Activated CD4-positive, alpha-beta T cell treated with anti-CD3 and anti-CD28 coated beads for 36 hours (primary cell): ENCODE measurements around the gene ARF3. TPM values are rescaled to one million over a fixed set of nuclear protein-coding genes. Genes with fewer than 3 reads are reported as not detected.

ENCODE experiments used
- ATAC-seq: fragments of 200-7000 bp; cut with Tn5 transposase; one replicate; pipeline ENCODE4 v1.10.0; 2021; ENCODE audit warnings: mild to moderate bottlenecking, moderate library complexity
- CTCF ChIA-PET: fragments of 350-600 bp; sonication (Branson Sonifier 250); formaldehyde crosslinking; loops from one replicate; lab custom pipeline; 2021; ENCODE audit warnings: antibody characterized with exemption; lab: Charles Lee
- POLR2A ChIA-PET: fragments of 350-600 bp; sonication (Branson Sonifier 250); formaldehyde crosslinking; loops from one replicate; lab custom pipeline; 2021; ENCODE audit warnings: antibody characterized with exemption, inconsistent platforms; lab: Charles Lee
- DNase-seq: peaks from one replicate; pipeline ENCODE4 v3.0.0-alpha.2; 2020
- H3K27ac Mint-ChIP-seq: one replicate; pipeline ENCODE4 v1.8.0; 2021; ENCODE audit warnings: mixed read lengths
- H3K27me3 Mint-ChIP-seq: one replicate; pipeline ENCODE4 v1.8.0; 2021; ENCODE audit warnings: mixed read lengths
- H3K36me3 Mint-ChIP-seq: one replicate; pipeline ENCODE4 v1.8.0; 2021; ENCODE audit warnings: low read depth, mixed read lengths
- H3K4me1 Mint-ChIP-seq: one replicate; pipeline ENCODE4 v1.8.0; 2021; ENCODE audit warnings: mixed read lengths
- H3K4me3 Mint-ChIP-seq: one replicate; pipeline ENCODE4 v1.8.0; 2021; ENCODE audit warnings: mild to moderate bottlenecking, moderate library complexity, mixed read lengths
- H3K9me3 Mint-ChIP-seq: one replicate; pipeline ENCODE4 v1.8.0; 2021; ENCODE audit warnings: low read depth, mixed read lengths
- intact Hi-C, 2 experiments: fragments of 100-400 bp; cut with DNase I in 1 of 2; cut with micrococcal nuclease in 1 of 2; formaldehyde crosslinking; loops; one replicate each; pipeline versions ENCODE4 v1.14.2 to v1.15.1; 2022 to 2024; cut with DNase I, micrococcal nuclease
- total RNA-seq, 2 experiments: library from RNA; stranded (reverse); gene quantifications; one replicate each; pipeline ENCODE4 v1.2.3, GENCODE V29; 2021

Gene ARF3
- total RNA-seq, 2 experiments from 2014 or later, result 84.7 to 96.1 TPM

DNA sequence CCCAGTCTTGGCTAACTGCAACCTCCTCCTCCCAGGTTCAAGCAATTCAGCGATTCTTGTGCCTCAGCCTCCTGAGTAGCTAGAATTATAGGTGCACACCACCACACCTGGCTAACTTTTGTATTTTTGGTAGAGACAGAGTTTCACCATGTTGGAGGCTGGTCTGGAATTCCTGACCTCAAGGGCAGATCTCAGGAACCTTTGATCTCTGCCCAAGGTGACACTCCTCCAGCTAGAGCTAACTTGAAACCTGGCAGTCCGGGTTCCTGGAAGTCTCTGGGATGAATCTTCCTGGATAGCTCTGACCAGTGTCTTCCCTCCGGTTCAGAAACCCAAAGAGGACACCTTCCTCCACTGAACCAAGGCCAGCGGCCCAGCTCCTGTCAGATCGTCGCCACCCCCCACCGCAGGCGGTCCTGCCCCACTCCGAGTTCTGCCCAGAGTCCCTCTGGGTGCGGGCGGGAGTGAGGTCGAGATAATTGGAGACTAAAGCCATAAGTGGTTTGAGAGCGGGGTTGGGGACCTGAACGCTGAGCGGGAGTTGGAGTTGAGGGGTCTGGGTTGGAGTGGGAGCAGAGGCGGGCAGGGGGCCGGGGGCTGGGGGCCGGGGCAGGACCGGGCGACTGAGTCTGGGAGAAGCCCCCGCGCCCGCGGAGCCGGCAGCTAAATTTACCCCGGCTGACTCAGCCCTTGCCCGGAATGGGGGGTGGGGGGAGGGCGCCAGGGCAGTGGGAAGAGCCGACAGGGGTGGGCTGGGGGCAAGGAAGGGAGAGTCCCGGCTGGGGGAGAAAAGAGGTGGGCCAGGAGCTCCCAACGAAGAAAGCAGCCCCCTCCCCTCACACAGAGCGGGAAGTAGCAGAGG is 37.2 kb upstream of the ARF3 start:
- CTCF ChIA-PET, result interaction anchor here (0.5 to 13.4 kb wide), 7 partner anchors 11 to 141 kb away, joined by 3 to 246 read pairs (median 4); partner anchors contain the start of genes RHEBL1 and WNT1
- Mint-ChIP-seq H3K4me3 (no peak overlapping the region), H3K27ac (no peak overlapping the region), H3K4me1 (peaks cover 18% of the 10 kb centered on the region), H3K27me3 (peaks cover 52% of the 10 kb centered on the region), H3K9me3 (no peaks in the 10 kb centered on the region), H3K36me3 (no peaks in the 10 kb centered on the region)
- ATAC-seq (no peak), DNase-seq (no peak)
- intact Hi-C loops, result loop anchor here (1.0 to 5.0 kb wide), 6 partner anchors 14 to 243 kb away; partner anchors contain the start of genes DDX23 (in 2 of the 2) and DHH (in 1 of the 2)
- POLR2A ChIA-PET, result no interaction called here

DNA sequence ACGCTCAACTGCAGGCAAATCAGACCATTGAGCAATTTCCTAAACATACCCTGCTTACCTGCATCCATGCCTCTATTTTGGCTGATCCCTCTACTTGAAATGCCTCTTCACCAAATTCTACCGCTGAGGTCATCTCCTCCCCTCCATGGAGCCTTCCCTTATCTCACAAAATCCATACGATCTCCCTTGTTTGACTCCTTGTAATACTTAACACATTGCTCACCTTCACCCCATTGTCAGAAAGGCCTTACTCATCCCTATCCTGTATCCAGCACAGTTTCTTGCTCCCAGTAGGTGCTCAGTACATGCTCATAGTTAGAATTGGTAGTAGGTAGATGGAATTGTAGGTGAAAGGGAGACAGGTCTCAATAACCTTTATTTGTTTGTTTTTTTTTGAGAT is 36.5 kb upstream of the ARF3 start:
- ChIA-PET POLR2A (interaction anchor here (1.4 kb wide), 1 partner anchor 10 kb away, joined by 3 read pairs; no protein-coding TSS in a partner anchor), CTCF (interaction anchor here (0.7 to 13.4 kb wide), 9 partner anchors 11 to 143 kb away, joined by 3 to 246 read pairs (median 5); partner anchors contain the start of genes RHEBL1 and WNT1)
- Mint-ChIP-seq H3K36me3 (no peaks in the 10 kb centered on the region), H3K27ac (no peak overlapping the region), H3K4me3 (no peak overlapping the region), H3K4me1 (peaks cover 14% of the 10 kb centered on the region), H3K27me3 (peaks cover 55% of the 10 kb centered on the region), H3K9me3 (no peaks in the 10 kb centered on the region)
- no peak for ATAC-seq
- intact Hi-C loops, result no loop called here
- DNase-seq, result no peak

DNA sequence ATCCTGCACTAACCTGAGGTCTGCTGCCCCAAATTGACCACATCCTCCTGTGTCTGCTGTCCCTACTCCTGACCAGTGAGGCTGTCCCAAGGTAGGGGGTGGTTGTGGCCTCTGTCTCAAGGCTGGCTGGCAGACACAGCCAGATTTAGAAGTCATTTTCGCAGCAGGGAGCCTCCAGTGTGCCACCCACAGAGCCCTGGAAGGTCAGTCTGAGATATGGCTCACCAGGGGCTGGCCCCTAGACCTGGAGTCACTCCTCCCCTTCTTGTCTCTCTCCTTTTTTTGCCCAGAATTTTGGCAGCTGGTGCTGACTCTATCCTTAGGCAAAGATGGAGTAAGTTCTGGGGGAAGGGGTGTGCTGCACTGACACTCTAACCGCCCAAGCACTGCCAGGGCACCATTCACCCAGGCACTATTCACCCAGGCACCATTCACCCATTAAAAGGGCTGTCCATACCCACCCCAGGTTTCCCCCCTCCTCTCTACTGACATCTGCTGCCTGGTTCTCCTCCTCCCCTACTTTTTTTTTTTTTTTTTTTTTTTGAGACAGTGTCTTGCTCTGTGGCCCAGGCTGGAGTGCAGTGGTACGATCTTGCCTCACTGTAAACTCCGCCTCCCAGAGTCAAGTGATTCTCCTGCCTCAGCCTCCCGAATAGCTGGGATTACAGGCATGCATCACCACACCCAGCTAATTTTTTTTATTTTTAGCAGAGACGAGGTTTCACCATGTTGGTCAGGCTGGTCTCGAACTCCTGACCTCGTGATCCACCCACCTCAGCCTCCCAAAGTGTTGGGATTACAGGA is 34.2 kb upstream of the ARF3 start:
- DNase-seq (no peak), ATAC-seq (no peak)
- peaks cover 55% of the 10 kb centered on the region for H3K27me3 Mint-ChIP-seq
- no peak overlapping the region for H3K4me3 Mint-ChIP-seq
- peaks cover 6% of the 10 kb centered on the region for H3K4me1 Mint-ChIP-seq
- intact Hi-C loops, result no loop called here
- no peaks in the 10 kb centered on the region for H3K9me3 Mint-ChIP-seq
- H3K27ac Mint-ChIP-seq, result no peak overlapping the region
- no peaks in the 10 kb centered on the region for H3K36me3 Mint-ChIP-seq
- CTCF ChIA-PET, result interaction anchor here (0.5 to 13.4 kb wide), 6 partner anchors 8 to 1086 kb away, joined by 3 to 246 read pairs (median 4); partner anchors contain the start of gene WNT1
- POLR2A ChIA-PET, result no interaction called here

DNA sequence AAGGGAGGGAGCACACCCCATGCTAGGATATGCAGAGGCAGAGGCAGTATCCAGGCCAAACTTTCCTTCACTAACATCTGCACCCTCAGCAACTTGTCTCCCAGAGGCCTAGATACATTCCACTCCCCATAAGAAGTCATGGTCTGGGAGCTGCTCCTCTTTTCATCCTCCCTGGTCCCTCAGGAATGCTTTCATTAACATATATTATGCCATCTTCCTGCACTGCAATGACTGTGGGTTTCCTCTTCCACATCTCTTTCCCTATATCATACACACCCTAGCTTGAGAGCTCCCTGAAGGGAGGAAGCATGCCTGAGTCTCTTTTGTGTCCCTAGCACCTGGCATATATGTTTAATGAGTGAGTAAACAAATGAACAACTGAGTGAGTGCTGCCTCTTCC is 33.3 kb upstream of the ARF3 start:
- Mint-ChIP-seq H3K4me3 (no peak overlapping the region), H3K27me3 (peaks cover 49% of the 10 kb centered on the region), H3K27ac (no peak overlapping the region), H3K36me3 (no peaks in the 10 kb centered on the region), H3K4me1 (peaks cover 6% of the 10 kb centered on the region), H3K9me3 (no peaks in the 10 kb centered on the region)
- CTCF ChIA-PET, result interaction anchor here (1.0 kb wide), 1 partner anchor 64 kb away, joined by 3 read pairs; no protein-coding TSS in a partner anchor
- intact Hi-C loops, result no loop called here
- POLR2A ChIA-PET, result interaction anchor here (0.6 kb wide), 1 partner anchor 281 kb away, joined by 4 read pairs; no protein-coding TSS in a partner anchor
- ATAC-seq, result no peak
- DNase-seq, result no peak

DNA sequence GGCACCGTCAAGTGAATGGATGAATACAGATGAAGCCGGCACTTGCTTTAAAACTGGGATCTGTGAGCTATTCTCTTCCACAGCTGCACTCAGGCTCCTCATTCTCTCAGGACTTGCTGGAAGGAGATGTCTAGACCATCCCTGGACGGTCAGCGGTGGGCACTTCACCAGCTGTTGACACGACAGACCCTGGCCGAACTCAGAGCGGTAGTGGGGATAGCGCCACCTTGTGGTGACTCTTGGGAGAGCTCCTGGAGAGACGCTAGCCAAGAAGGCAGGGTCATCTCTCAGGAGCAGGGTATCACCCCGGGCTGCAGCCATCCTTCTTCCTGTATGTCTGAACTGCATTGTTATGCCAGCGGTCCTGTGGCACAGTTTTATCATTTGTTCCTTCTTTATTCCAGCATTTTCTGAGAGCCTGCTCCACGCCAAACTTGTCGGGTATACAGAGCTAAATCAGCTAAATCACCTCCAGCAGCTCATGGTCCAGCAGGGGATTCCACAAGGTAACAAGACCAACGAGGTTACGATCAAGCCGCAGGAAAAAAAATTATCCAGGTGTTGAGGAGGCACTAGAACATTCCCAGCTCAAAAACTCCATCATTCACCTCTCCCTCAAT is 30.9 kb upstream of the ARF3 start:
- Mint-ChIP-seq H3K4me1 (no peaks in the 10 kb centered on the region), H3K27ac (no peak overlapping the region), H3K27me3 (peaks cover 41% of the 10 kb centered on the region), H3K36me3 (no peaks in the 10 kb centered on the region), H3K4me3 (no peak overlapping the region), H3K9me3 (no peaks in the 10 kb centered on the region)
- ChIA-PET POLR2A (interaction anchor here (0.6 to 1.2 kb wide), 5 partner anchors 32 to 149 kb away, joined by 3 to 5 read pairs (median 3); no protein-coding TSS in a partner anchor), CTCF (interaction anchor here (0.6 to 13.1 kb wide), 67 partner anchors 9 to 1246 kb away, joined by 3 to 246 read pairs (median 4); partner anchors contain the start of genes ARF3, DDN, DDX23 and DHH)
- DNase-seq, result peak; percentile 89
- intact Hi-C loops, result loop anchor here (1.0 to 2.0 kb wide), 4 partner anchors 13 to 135 kb away; partner anchors contain the start of gene FKBP11 (in 1 of the 2)
- peak; percentile 85 for ATAC-seq

DNA sequence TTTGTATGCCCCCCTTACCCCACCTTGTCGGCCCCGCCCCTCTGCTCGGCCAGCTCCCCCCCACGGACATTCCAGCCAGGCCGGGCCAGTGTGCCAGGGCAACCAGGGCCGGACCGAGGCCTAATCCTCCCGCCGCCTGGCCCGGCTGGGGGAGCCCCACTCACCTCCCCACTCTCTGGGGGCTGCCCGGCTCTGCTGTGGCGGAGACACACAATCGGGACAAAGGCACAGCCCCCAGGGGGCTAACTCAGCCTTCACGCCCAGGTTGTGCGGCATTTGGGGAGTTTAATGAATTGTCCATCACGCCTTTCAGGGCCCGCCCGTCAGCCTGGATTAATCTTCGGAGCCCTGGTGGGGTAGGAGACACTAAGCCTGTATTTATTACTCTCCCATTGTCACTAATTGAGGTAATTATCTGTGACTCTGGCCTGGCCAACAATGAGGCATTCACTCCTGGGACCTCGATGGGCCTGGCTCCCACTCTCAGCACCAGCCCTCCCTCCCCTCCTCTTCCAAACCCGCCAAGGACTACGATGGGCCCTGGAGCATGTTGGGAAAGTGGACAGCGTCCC is 29.5 kb upstream of the ARF3 start:
- ChIA-PET CTCF (interaction anchor here (0.6 to 13.1 kb wide), 10 partner anchors 9 to 284 kb away, joined by 3 to 246 read pairs (median 10); partner anchors contain the start of genes DDN, WNT1 and WNT10B), POLR2A (no interaction called here)
- intact Hi-C loops, result no loop called here
- Mint-ChIP-seq H3K36me3 (no peaks in the 10 kb centered on the region), H3K4me3 (no peak overlapping the region), H3K27ac (no peak overlapping the region), H3K4me1 (peaks cover 6% of the 10 kb centered on the region), H3K27me3 (peaks cover 49% of the 10 kb centered on the region), H3K9me3 (no peaks in the 10 kb centered on the region)
- DNase-seq (no peak), ATAC-seq (no peak)

DNA sequence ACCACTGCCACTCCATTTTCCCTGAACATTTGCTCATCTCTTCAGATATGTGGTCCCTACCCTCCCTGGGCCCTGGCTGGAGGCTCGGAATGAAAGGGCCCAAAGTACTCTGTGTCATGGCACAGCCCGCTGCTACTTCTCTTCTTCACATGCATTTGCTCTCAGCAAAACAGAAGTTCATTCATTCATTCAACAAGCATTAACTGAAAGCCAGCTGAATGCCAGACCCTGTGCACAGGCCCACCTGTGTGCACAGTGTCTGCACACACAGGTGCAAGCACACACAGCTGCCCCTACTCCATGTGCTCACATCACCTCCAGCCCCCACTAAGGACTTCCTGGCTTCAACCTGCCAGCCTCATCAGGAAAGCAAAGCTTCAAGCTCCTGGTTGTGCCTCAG is 28.6 kb upstream of the ARF3 start:
- intact Hi-C loops, result no loop called here
- no peaks in the 10 kb centered on the region for H3K36me3 Mint-ChIP-seq
- ATAC-seq (no peak), DNase-seq (no peak)
- ChIA-PET POLR2A (no interaction called here), CTCF (interaction anchor here (0.6 to 13.1 kb wide), 3 partner anchors 12 to 1146 kb away, joined by 3 to 246 read pairs (median 3); partner anchors contain the start of gene DDN)
- H3K9me3 Mint-ChIP-seq, result no peaks in the 10 kb centered on the region
- H3K27ac Mint-ChIP-seq, result no peak overlapping the region
- H3K27me3 Mint-ChIP-seq, result peaks cover 56% of the 10 kb centered on the region
- no peak overlapping the region for H3K4me3 Mint-ChIP-seq
- peaks cover 14% of the 10 kb centered on the region for H3K4me1 Mint-ChIP-seq

DNA sequence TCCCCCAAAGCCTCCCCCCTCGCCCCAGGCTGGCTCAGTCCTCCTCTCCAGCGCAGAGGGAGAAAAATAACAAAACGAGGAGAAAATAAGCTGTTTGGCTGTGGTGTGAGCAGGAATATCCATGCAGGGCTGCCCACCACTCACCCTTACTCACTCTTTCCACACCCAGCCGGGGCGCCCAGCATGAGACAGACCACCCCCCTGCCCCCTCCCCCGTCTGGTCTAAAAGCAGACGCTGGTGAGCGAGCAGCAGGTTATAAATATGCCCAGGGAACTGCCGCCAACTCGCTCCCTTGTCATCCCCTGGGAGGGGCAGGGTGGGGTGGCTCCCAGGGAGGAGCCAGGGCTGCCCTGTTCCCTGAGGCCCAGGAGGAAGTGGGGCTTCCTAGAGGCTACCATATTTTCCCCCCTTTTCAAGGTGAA is 28.2 kb upstream of the ARF3 start:
- intact Hi-C loops, result no loop called here
- H3K27me3 Mint-ChIP-seq, result peaks cover 56% of the 10 kb centered on the region
- no peak overlapping the region for H3K27ac Mint-ChIP-seq
- H3K4me1 Mint-ChIP-seq, result peaks cover 18% of the 10 kb centered on the region
- POLR2A ChIA-PET, result no interaction called here
- H3K9me3 Mint-ChIP-seq, result no peaks in the 10 kb centered on the region
- ATAC-seq (no peak), DNase-seq (no peak)
- H3K4me3 Mint-ChIP-seq, result no peak overlapping the region
- no peaks in the 10 kb centered on the region for H3K36me3 Mint-ChIP-seq
- CTCF ChIA-PET, result interaction anchor here (0.5 to 13.1 kb wide), 4 partner anchors 12 to 1147 kb away, joined by 3 to 246 read pairs (median 3); partner anchors contain the start of gene DDN

DNA sequence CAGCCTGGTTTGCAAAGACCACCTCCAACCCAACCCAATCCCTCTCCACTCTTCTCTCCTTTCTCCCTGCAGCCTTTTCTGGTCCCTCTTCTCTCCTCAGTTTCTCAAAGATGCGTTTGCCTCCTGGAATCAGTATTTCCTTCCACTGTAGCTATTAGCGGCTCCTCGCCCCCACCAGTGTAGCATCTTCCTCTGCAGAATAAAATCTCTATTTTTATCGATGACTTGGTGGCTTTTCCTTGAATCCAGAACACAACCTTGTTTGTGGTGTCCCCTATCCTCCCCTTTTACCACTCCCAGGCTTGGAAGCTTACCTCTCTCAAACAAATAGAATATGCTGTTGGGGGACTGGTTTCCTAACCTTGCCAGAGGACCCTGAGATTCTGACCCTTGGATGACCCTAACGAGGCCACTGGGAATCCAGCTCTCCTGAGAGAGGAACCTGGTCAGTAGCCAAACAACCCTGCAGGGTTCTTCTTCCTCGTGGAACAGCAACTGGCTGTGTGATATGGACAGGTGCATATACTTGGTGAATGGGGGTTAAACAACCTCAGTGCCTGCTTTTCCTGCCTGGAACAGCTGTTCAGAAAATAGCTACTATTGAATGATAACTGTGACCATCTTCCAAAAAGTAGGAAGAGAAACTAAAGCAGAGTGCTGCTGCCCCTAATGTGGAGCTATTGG is 25.3 kb upstream of the ARF3 start:
- intact Hi-C loops, result loop anchor here in 1 of 2 experiments (5.0 kb wide), 1 partner anchor 110 kb away; the partner anchor contains the start of gene DHH
- ChIA-PET CTCF (interaction anchor here (0.6 to 13.1 kb wide), 12 partner anchors 13 to 313 kb away, joined by 3 to 246 read pairs (median 3); partner anchors contain the start of genes DDN, DDX23, FKBP11 and PRPH), POLR2A (interaction anchor here (0.7 kb wide), 1 partner anchor 26 kb away, joined by 4 read pairs; no protein-coding TSS in a partner anchor)
- Mint-ChIP-seq H3K36me3 (no peaks in the 10 kb centered on the region), H3K27ac (no peak overlapping the region), H3K4me1 (peaks cover 39% of the 10 kb centered on the region), H3K27me3 (peaks cover 56% of the 10 kb centered on the region), H3K4me3 (no peak overlapping the region), H3K9me3 (no peaks in the 10 kb centered on the region)
- no peak for ATAC-seq
- no peak for DNase-seq
